H1 (cell line): Measurements from ENCODE around the gene ABHD12B.

Experiments
- ATF3 ChIP-seq: IDR thresholded peaks from 2 replicates; pipeline ENCODE4 v1.6.1; 2011; ENCODE audit warnings: low read depth, mild to moderate bottlenecking, low read length; ENCODE audit not compliant: insufficient read depth
- CREB1 ChIP-seq: IDR thresholded peaks from 2 replicates; pipeline ENCODE4 v1.6.1; 2012; ENCODE audit warnings: inconsistent platforms

GRCh38 chr14:50871914-50872732 lies at the start of gene ABHD12B:
- TF ChIP-seq CREB1 (no peak), ATF3 (no peak)
